Measurements from ENCODE around the gene ARID5A.
A peak's percentile ranks its signal among the peaks of the same experiment; 100 is the strongest.

ARID5A gene

DNA sequence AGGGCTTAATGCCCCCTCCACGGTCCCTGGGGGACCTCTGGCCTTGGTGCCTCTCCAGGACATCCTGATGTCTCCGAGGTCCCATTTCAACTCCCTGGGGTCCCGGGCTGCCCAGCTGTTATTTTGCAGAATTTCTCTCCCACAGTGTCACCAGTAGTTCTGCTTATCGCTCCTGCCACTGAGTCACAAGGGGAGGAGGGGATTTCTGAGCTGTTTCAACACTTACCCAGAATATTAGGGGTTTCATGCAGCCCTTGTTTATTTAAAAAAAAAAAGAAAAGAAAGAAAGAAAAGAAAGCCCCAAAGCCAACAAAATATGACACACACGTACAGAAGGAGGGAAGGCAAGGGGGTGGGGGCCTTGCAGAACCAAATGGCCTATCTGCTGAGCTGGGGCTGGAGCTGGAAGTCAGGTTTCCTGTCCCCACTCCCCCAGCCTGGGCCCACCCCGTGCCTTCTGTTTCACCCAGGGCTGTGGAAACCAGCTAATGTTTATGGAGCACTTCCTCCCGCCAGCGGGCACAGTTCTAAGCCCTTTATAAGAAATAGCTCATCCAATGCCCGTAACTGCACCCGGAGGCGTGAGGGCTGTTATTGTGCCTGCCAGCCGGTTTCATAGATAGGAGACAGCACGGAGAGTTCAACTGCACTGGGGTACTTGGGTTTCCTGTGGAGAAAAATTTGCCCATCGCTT, 8.4 kb upstream of the ARID5A start:
- DNase-seq (ENCODE audit: low spot score), result no peak

DNA sequence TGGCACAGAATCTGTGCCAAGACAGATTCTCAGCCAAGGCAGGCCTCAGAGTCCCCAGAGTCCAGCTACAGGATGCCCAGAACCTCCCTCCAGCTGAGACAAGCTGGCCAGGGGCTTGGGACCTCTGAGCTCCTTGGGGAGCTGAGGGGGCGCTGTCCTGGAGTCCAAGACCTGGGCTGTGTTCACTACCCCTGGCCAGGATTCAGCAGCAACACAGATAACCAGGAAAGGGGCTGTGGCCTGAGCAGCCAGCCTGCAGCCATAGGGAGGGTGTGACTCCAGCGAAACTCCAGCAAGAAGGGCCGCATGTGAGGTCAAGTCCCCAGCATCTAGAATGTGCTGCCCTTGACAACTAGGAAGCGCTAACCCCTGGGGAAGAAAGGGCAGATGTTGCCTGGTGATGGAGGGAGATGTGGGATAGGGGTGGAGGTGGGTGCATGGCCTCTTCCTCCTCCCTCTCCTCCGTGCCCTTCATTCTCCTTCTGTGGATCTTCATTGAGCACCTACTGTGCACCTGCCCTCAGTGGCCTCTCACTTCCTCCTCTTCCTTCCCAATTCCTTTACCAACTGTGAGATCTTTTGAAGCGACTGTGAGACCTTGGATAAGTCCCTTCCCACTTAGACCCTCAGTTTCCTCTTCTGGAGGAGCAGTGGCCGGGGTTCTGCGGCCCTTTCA, 7.7 kb upstream of the ARID5A start:
- no peak for DNase-seq (ENCODE audit: low spot score)

DNA sequence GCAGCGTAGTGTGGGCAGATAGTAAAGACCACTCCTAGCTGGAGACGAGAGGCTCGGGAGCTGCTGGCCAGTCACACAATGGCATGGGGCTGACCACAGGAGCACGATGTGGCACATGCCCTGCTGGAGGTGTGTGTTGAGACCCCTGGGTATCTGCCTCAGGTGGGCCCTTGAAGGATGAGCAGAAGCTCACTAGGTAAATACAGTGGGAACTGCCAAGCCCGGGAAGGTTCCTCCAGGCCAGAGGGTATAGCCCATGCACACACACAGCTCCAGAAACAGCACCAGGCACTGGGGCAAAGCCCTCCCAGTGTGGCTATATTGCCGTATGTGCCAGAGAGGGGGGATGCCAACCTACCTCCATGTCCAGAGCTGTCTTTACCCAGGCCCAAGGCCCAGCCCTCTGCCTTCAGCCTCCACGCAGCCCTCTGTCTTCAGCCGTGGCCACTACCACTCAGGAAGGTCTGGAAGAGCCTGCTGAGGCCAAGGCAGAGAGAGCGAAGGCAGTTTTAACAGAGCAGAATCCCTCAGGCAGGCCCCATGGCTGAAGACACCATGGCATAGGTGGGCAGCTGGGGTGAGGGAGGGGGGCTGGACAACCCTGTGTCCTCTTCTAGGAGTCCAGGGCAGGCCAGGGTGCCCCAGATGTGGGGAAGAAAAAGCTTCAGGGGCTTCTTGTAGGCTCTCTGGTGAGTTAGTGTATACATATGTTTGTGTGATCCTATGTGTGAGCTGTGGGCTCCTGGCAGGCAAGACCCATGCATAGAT, 7.0 kb upstream of the ARID5A start:
- DNase-seq (ENCODE audit: low spot score), result no peak

DNA sequence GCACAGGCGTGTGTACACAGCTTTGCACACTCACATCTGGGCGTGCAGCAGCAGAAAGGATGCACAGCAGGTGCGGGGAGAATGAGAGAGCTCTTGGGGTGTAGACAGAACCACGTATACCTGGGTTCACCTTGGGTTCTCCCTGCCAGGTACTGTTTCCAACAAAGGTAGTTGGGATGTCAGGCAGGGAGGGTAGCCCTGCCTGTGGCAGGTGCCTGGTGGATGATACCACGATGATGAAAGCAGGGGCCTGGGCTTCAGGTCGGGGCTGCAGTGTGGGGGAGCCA, 6.5 kb upstream of the ARID5A start:
- no peak for DNase-seq (ENCODE audit: low spot score)

DNA sequence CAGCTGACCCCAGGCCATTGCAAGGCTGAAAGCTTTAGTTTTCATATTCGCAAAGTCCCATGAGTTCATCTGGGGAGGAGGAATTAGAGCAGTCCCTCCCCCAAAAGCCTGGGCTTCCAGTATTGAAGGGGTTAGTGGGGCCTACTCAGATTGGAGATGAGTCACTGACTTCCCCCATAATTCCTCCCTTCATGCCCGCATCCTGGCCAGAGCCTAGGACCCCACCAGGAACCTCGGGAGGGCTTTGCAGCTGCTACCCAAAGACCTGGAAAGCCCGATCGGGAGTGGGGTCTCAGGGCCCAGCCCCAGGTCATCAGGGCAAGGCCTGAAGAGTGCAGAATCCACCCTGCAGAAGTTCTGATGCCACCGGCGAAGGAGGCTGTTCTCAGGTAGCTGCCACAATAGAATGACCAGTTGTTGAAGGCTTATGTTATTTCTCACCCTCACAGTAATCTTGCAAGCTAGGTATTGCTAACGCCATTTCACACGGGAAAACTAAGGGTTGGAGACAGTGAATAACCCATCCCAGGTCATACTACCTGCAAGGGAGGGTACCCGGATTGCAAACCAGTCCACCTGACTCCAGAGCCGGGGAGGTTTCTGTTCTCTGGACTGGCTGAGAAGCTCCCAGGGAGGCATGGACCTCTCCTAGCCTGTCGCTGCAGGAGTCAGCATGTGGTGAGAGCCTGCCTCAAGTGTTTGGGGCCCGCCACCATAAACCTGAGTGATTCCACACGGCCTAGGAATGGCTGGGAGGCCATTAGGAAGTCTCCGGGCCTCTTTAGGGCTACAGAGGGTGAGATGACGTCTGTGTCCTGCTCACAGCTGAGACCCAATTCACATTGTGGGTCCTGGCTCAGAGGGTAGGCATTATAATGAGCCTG, 5.8 kb upstream of the ARID5A start:
- no peak for DNase-seq (ENCODE audit: low spot score)

DNA sequence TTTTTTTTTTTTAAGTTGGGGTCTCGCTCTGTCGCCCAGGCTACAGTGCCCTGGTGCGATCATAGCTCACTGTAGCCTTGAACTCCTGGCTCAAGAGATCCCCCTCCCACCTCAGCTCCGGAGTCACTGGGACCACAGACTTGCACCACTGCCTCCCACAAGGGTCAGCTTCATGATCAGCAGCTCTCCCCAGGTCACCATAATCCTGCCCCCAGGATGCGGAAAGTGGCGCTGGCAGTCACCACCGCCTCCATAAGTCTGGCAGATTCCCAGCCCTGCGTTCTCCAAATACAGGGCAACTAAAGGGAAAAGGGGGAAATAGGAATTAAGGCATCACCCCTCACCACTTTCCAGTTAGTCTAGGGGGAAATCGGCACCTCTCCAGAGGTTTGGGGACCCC, 5.2 kb upstream of the ARID5A start:
- DNase-seq (ENCODE audit: low spot score), result no peak

DNA sequence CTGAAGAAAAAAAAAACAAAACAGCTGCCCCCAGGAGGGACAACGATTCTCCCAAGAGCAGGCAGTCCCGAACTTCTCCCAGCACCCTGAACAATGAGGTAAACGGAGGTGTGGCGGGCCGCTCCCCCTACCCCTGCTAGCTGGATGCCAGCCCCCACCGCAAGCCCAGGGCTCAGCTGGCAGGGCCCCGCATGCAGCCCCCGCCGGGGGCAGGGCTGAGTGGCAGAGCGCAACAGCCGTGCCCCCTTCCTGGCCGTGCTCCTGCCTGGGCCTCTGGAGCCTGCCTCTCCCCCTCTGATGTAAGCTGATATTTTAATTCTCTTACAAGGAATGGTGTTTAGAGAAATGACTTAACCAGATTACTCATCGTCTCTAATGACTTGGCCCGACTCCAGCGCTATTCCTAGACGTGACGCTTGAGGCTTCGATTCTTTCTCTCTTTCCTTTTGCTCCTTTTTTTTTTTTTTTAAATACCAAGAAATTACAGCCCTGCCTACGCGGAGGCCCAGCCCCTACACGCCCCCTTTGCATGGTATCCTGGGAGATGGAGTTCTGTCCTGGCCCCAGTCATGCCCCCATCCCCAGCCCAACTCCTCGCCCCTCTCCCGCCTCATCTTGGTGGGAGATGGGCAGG, 4.6 kb upstream of the ARID5A start:
- peak; percentile 93 for DNase-seq (ENCODE audit: low spot score)

DNA sequence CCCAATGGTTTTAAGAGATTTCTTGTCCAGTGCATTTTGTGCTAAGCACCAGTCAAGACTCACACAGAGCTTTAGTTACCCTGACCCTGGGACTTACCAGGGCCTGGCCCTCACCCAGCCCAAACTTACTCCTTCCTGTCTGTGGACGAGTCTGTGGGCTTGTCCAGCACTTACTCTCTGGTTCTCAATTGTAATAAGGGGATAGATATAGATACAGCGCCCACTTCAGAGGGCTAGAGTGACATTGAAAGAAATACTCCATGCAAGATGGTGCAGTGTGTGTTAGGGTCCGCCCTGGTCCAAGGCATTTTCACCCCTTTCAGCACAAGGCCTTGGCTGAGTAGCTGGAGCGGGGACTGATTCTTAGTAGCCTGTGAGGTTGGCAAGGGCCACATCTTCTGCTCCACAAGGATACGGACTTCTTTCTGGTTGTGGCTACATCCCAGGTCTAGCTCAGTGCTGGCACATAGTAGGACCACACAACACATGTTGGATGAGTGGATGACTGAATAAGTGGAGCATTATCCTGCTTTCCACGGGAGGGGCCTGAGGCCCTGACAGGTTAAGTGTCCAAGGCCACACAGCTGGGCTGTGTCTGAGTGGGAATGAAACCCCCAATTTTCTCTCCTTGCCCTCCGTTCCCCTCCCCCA, 3.8 kb upstream of the ARID5A start:
- no peak for DNase-seq (ENCODE audit: low spot score)

DNA sequence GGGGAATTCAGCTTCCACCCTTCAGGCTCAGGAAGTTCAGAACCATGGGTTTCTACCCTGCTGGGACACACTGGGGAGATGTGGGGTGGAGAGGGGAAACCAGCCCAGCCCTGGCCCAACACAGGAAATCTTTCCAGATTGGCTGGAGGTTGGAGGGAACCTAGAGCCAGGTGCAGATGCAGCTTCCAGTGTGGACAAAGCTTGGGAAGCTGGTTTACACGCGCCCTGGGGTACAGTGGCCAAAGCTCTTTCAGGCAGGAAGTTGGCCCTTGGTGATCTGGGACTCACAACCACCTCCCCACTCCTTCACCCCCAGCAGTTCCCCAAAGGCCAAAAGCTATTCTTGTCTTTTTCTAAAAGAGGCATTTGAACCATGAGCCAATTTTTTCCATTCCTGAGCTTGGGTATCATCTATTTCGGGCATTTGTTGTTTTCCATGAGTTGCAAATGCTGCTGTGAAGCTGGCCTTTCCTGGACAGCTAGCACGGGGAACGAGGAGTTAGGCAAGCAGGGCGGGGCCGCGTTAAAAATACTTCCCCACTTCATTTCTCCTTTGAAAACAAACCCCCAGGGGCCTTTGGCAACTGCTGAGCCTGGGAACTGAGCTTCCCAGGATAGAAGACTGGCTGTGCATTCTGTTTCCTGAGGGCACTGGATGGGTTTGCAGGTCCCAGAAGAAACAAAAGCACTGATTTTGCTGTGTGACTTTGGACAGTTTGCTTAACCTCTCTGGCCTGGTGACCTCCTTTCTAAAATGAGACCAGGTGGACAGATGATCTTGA, 3.1 kb upstream of the ARID5A start:
- DNase-seq (ENCODE audit: low spot score), result peak; percentile 84

DNA sequence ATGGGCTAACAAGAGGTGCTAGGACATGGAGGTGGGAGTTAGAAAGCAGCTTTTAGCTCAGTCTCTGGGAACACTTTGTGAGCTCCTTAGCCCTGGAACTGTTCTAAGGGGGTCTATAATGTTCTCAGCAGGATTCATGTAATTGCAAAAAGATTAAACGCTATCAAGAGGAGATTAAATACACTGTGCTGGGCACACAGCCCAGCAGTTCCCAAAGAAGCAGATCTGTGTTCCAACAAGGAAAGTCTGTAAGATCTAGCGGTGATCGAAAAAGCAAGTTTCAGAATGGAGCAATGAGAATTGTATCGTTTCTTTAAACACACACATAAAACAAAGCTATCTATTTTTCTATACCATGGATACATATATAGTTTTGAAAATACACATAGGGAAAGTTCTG, 2.4 kb upstream of the ARID5A start:
- DNase-seq (ENCODE audit: low spot score), result no peak

DNA sequence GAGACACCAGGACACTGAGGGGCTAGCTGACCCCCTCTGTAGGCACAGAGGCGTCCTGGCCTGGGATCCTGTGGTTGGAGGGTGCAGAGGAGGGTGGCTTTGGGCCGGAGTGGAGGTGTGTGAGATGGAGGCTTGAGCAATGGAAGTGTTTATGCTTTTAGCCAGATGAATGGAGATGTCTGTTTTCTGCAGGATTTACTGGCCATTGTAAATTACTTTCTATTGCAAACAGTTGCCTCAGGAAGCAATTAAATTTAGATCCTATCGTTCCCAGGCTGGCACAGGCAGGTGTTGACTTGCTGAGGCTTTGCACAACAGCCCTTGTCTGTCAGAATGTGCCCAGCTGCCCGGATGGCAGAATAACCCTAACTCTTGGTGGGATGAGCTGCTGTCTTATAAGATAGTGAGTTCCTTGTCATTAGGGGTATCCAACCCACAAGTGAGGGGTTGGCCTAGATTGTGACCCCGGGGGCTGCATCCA, 1.8 kb upstream of the ARID5A start:
- no peak for DNase-seq (ENCODE audit: low spot score)

DNA sequence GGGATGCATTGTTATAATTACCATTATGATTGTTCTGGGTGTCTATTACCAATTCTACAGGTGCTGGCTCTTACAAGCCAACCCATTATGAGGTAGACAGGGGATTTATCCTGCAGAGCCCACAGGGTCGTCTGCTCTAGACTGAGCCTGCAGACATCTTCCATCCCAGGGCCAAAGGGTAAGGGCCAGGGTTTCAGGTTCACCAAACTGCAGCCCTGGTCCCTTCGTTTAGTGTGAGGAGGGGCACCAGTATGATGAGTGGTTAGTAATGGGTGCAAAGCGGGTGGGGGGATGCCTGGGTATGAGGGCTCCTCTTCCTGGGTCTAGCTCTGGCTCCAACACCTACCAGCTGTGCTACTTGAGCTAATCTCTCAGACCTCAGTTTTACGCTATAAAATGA, 1.2 kb upstream of the ARID5A start:
- DNase-seq (ENCODE audit: low spot score), result no peak

DNA sequence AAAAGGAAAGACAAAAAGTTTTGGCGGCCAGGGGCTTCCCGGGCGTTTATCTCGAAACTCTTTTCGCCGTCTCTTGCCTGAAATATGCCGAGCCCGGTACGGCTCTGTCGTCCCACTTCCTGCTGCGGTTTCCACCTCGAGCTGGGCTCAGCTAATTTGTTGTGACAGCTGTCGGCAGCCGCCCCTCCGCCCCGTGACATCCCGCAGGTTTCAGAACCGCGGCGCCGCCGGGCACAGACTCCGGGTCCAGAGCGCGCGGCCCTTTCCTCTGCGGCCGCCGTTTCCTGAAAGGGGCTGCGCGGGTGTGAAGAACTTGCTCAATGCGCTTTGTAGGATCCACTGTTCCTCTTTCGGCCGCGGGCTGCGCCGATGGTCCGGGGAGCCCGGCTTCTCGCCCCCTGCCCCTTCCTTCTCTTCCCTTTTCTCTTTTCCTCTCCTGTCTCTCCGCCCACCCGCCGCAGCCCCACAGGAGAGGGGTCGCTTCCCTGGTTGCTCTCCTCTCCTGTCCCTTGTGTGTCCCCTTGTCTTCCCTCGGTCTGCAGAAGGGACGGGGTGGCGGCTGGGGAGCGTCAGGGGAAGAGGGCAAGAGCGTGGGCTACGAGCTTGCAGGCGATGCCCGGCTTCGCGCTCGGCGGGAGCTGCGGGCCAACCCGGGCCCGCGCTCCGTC, 648 bp downstream of the ARID5A start:
- DNase-seq (ENCODE audit: low spot score), result peak; percentile 69

DNA sequence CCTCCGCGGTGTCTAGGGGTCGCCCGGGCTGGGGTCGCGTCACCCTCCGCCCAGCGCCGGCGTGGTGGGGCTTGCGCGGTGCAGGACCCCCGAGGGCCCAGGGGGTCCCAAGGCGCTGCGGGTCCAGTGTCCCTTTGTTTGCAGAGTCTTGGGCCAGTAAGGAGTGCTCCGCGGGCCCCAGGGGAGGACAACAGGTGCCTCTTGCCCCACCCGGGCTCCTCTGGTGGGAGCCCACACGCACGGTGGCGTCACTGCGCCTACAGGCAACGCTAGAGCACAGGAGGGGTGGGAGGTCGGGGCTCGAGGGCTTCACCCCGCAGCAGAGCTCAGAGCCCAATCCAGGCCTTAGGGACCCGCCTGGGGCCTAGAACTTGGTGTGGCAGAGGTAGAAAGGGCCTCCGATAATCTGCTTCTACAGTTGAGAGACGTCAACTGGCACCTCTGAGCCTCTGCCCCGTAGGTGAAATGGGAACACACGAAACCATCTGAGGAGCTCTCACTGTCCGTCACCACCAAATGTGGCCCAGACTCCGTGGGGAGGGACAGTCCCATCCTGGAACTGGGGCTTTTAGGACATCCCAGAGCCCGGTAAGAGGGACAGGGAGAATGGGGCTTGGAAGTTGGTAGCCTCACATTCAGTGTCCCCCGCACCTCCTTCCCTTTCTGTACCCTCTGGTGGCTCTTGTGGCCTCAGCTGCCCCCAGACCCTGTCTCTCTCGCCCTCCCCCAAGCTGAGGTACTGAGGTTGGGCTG, 1.4 kb downstream of the ARID5A start:
- DNase-seq (ENCODE audit: low spot score), result no peak

DNA sequence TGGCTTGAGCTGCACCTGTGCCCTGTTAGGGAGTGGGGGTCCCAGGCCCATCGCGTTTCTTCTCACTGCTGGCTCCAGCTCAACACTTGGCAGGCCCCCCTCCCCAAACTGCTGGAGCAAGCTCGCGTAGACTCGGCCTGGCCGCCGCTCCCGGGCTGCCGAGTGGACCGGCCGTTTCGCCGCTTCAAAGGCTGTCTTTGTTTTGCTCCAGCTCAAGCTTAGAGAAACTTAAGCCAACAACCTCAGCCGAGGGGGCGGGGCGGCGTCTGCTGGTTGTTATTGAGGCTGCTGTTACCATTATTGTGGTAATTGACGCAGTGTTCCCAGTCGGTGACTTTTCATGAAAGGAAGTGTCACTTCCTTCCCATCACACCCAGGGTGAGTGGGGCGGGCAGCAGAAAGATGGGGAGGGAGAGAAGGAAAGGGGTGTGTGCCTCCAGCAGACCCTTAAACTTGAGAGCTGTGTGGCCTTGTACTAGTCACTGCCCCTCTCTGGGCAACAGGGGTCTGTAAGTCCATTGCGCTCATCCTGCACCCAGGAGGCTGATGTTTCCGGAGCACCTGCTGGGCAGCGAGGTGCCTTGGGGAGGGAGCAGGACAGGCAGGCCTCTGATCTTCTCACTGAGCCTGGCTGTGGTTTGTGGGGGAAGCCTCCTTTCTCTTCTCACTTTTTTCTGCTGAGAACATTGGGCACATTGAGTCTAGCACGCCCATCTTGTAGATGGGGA, 2.1 kb downstream of the ARID5A start:
- DNase-seq (ENCODE audit: low spot score), result peak; percentile 27

DNA sequence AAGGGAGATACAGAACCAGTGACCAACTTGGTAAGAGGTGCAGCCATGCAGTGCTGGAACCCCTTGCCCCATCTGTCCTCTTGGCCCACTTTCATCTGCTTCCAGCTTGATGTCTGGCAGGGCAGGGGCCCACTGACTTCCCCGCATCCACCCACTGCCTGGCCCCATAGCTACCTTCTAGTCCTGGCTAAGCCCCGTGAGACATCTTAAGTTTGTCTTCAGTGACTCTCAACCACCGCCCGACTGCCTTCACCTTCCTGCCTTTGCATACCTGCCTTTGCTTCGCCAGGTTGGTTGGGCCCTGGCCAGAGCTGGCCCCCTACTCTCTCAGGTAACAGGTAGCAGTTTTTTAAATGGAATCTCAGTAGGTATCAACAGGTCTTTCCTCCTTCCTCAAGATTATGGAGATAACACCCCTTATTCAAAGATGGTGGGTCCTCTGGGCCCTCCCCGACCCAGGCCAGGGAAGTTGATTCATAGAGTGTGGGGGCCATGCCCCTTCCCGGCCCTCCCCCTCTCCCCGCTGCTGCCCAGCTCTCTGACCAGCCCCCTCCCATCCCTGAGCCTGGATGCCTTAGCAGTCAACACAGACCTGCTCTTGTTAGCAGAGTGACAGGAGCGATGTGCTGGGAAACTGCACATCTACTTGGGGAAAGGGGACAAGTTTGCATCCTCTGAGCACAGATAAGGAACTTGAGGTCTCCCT, 2.8 kb downstream of the ARID5A start:
- DNase-seq (ENCODE audit: low spot score), result no peak

DNA sequence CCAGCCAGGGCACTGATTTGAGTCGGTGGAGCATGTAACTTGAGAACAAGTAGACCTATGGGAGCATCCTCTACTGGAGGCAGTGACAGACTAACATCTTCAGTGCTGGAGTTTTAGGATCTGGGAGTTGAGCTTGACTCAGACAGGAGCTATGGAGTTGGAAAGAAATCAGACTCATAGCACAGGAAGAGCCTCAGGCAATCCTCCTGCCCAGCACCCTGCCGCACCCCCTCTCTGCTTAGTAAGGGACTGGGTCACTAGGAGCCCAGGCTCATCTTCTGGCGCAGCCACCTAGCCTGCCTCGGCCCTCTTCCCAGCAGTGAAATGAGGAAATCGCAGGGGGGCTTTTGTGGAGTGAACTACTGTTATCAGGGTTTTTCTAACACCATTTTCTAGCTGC, 3.6 kb downstream of the ARID5A start:
- peak; percentile 66 for DNase-seq (ENCODE audit: low spot score)
